ENCODE results near the gene TSPAN31.

Gene TSPAN31

GRCh38 chr12:57796996-57797395 is 52.2 kb downstream of the TSPAN31 start:
- no peak for DNase-seq (ENCODE audit: insufficient read length, low spot score)
- TF ChIP-seq TAF1 (IDR thresholded peaks at IDR 0.05; ENCODE audit: low read depth, low read length) = no peak
- TF ChIP-seq SPI1 (IDR thresholded peaks at IDR 0.05; ENCODE audit: low read depth, low read length) = no peak
- no peak for TF ChIP-seq POU2F2 (IDR thresholded peaks at IDR 0.05; ENCODE audit: low read depth, low read length)
- no peak for FAIRE-seq

DNA sequence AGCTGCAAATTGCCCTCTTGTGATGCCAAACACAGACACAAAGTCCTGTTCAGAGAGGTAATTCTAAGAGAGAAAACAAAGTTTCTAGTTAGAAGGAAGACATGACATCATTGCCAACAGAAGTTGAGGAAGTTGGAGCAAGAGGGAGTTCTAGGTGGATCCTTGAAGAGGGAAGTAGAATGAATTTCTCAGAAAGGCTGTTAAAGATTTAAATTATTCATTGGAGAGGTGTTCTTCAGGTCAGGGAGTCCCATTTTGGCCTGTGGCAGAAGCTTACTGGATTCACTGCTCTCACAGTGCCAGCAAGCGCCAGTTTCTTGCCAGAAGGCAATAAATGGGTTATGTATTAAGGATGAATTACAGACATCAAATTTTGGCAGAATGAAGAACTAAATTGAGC is 53.1 kb downstream of the TSPAN31 start:
- TF ChIP-seq SPI1 (IDR thresholded peaks at IDR 0.05; ENCODE audit: low read depth, low read length) = no peak
- no peak for TF ChIP-seq POLR2A (IDR thresholded peaks at IDR 0.05; ENCODE audit: low read depth, low read length)
- no peak for DNase-seq (ENCODE audit: insufficient read length, low spot score)
- FAIRE-seq = no peak
